Nephron (organoid): Measurements from ENCODE around the gene GGT5.
"Not testable (repeated sequence)": the region's sequence is repeated elsewhere in the genome, so short reads cannot be mapped to it uniquely, and the experiment has no call there.

ENCODE experiments used
- H3K27ac Mint-ChIP-seq, 3 experiments: 2 replicates each; pipeline ENCODE4 v1.8.0; 2020; ENCODE audit warnings: mixed read lengths in 3 of 3, mild to moderate bottlenecking in 2 of 3, moderate library complexity in 1 of 3
- H3K27me3 Mint-ChIP-seq: 2 replicates; pipeline ENCODE4 v1.8.0; 2021; ENCODE audit warnings: low read depth, mild to moderate bottlenecking, moderate library complexity, mixed read lengths
- H3K36me3 Mint-ChIP-seq: 2 replicates; pipeline ENCODE4 v1.8.0; 2020; ENCODE audit warnings: low read depth, mixed read lengths
- H3K4me1 Mint-ChIP-seq: 2 replicates; pipeline ENCODE4 v1.8.0; 2020; ENCODE audit warnings: mixed read lengths
- H3K4me3 Mint-ChIP-seq, 3 experiments: 2 replicates each; pipeline ENCODE4 v1.8.0; 2020; ENCODE audit warnings: mild to moderate bottlenecking in 3 of 3, mixed read lengths in 3 of 3, moderate library complexity in 2 of 3
- H3K9me3 Mint-ChIP-seq: 2 replicates; pipeline ENCODE4 v1.8.0; 2020; ENCODE audit warnings: mixed read lengths
- CTCF ChIP-seq, 3 experiments: fragments of 200-600 bp; sonication (generic); IDR thresholded peaks; one replicate each; pipeline ENCODE4 v1.5.0; 2021; ENCODE audit warnings: antibody characterized with exemption in 3 of 3; ENCODE audit not compliant: unreplicated experiment in 3 of 3

The GGT5 gene

DNA sequence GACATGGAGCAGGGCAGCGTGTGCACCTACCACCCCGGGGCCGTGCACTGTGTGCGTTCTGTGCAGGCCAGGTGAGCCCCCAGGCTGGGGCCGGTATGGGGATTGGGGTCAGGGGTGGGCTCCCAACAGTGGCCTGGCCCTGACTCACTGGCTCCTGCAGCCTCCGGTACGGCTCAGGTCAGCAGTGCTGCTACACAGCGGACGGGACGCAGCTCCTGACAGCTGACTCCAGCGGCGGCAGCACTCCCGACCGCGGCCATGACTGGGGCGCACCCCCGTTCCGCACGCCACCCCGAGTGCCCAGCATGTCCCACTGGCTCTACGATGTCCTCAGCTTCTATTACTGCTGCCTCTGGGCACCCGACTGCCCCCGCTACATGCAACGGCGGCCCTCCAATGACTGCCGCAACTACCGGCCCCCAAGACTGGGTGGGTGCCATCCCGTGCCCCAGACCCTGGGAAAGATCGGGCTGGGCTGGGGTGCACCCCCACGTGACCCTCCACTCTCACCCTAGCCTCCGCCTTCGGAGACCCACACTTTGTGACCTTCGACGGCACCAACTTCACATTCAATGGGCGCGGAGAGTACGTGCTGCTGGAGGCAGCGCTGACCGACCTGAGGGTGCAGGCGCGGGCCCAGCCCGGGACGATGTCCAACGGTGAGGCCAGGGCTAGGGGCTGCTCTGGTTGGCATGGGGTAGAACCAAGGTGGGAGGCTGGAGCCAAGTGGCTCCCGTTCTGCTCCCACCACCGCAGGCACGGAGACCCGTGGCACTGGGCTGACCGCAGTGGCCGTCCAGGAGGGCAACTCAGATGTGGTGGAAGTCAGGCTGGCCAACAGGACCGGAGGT lies 59.2 kb downstream of the GGT5 start:
- no peak for TF ChIP-seq CTCF (IDR thresholded peaks at IDR 0.05; ENCODE audit: unreplicated experiment in 3 of 3)
- Mint-ChIP-seq H3K27me3 (peaks cover 4% of the 10 kb centered on the region), H3K4me3 (no peak overlapping the region), H3K4me1 (no peaks in the 10 kb centered on the region), H3K27ac (no peak overlapping the region), H3K36me3 (no peaks in the 10 kb centered on the region), H3K9me3 (no peaks in the 10 kb centered on the region)

- Mint-ChIP-seq H3K4me1 (no peaks in the 10 kb centered on the region), H3K27me3 (peaks cover 4% of the 10 kb centered on the region), H3K36me3 (no peaks in the 10 kb centered on the region), H3K27ac (no peak overlapping the region), H3K4me3 (no peak overlapping the region), H3K9me3 (no peaks in the 10 kb centered on the region)
- TF ChIP-seq CTCF (IDR thresholded peaks at IDR 0.05; ENCODE audit: unreplicated experiment in 3 of 3): no peak
These were observed 59.8 kb downstream of the GGT5 start for GRCh38 chr22:24185001-24185500.

- H3K4me3 Mint-ChIP-seq: no peak overlapping the region
- no peaks in the 10 kb centered on the region for H3K36me3 Mint-ChIP-seq
- no peaks in the 10 kb centered on the region for H3K9me3 Mint-ChIP-seq
- H3K27me3 Mint-ChIP-seq: peaks cover 4% of the 10 kb centered on the region
- H3K27ac Mint-ChIP-seq: no peak overlapping the region
- H3K4me1 Mint-ChIP-seq: no peaks in the 10 kb centered on the region
- TF ChIP-seq CTCF (IDR thresholded peaks at IDR 0.05; ENCODE audit: unreplicated experiment in 3 of 3): no peak
These were observed 60.7 kb downstream of the GGT5 start for GRCh38 chr22:24184057-24184798.

- Mint-ChIP-seq H3K9me3 (no peaks in the 10 kb centered on the region), H3K4me1 (no peaks in the 10 kb centered on the region), H3K4me3 (no peak overlapping the region), H3K36me3 (no peaks in the 10 kb centered on the region), H3K27me3 (no peaks in the 10 kb centered on the region), H3K27ac (no peak overlapping the region)
- no peak for TF ChIP-seq CTCF (IDR thresholded peaks at IDR 0.05; ENCODE audit: unreplicated experiment in 3 of 3)
These were observed 61.4 kb downstream of the GGT5 start for GRCh38 chr22:24183321-24184031.

DNA sequence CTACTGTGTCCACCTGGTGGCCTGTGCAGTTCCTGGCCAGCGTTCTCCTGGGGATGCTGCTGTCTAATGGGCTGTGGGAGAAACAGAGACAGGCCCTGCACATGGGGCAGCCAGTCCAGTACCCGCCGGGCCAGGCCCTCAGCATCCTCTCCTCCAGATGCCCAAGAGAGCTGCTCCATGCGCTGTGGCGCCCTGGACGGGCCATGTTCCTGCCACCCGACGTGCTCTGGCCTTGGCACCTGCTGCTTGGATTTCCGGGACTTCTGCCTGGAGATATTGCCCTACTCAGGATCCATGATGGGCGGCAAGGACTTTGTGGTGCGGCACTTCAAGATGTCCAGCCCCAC lies 62.0 kb downstream of the GGT5 start:
- H3K36me3 Mint-ChIP-seq, H3K27me3 Mint-ChIP-seq, H3K4me3 Mint-ChIP-seq, H3K27ac Mint-ChIP-seq, H3K9me3 Mint-ChIP-seq, H3K4me1 Mint-ChIP-seq: not testable (repeated sequence)
- TF ChIP-seq CTCF (IDR thresholded peaks at IDR 0.05; ENCODE audit: unreplicated experiment in 3 of 3): peak in 1 of 3 experiments; percentile 2
